ENCODE results near the gene UBE2Q2.

Gene UBE2Q2

DNA sequence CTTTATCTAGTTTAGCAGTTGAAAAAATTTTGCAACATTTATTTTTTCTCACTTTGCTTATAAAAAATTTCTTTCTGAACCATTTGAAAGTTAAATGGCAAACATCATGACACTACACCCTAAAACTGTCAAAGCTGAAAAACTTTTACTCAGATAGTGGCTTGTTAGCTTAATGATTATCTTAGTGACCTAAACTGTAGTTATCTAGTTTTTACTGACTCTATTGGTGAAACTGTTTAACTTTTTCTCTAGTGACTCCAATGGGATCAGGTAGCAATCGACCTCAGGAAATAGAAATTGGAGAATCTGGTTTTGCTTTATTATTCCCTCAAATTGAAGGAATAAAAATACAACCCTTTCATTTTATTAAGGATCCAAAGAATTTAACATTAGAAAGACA, 73.7 kb downstream of the UBE2Q2 start:
- no peak overlapping the region for H3K4me3 ChIP-seq (ENCODE audit: low read depth, low read length)
- no peak for DNase-seq (ENCODE audit: low read depth, low spot score)
- TF ChIP-seq, protein P1, sequence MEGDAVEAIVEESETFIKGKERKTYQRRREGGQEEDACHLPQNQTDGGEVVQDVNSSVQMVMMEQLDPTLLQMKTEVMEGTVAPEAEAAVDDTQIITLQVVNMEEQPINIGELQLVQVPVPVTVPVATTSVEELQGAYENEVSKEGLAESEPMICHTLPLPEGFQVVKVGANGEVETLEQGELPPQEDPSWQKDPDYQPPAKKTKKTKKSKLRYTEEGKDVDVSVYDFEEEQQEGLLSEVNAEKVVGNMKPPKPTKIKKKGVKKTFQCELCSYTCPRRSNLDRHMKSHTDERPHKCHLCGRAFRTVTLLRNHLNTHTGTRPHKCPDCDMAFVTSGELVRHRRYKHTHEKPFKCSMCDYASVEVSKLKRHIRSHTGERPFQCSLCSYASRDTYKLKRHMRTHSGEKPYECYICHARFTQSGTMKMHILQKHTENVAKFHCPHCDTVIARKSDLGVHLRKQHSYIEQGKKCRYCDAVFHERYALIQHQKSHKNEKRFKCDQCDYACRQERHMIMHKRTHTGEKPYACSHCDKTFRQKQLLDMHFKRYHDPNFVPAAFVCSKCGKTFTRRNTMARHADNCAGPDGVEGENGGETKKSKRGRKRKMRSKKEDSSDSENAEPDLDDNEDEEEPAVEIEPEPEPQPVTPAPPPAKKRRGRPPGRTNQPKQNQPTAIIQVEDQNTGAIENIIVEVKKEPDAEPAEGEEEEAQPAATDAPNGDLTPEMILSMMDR (IDR thresholded peaks at IDR 0.05; ENCODE audit: insufficient read depth, low read length, missing control alignments) = no peak
- POLR2A ChIA-PET = no interaction called here
- CTCF ChIA-PET = no interaction called here

GRCh38 chr15:75918135-75918534, 74.9 kb downstream of the UBE2Q2 start:
- DNase-seq (ENCODE audit: low read depth, low spot score) = no peak
- CTCF ChIA-PET = no interaction called here
- POLR2A ChIA-PET = no interaction called here
- H3K4me3 ChIP-seq (ENCODE audit: low read depth, low read length) = no peak overlapping the region
- TF ChIP-seq, protein P1 (IDR thresholded peaks at IDR 0.05; ENCODE audit: insufficient read depth, low read length, missing control alignments) = no peak

- TF ChIP-seq, protein P1 (IDR thresholded peaks at IDR 0.05; ENCODE audit: insufficient read depth, low read length, missing control alignments) = no peak
- H3K4me3 ChIP-seq (ENCODE audit: low read depth, low read length) = no peak overlapping the region
- ChIA-PET CTCF (interaction anchor here (0.9 to 3.4 kb wide), 5 partner anchors 8 to 317 kb away, joined by 3 to 23 read pairs (median 4); no protein-coding TSS in a partner anchor), POLR2A (no interaction called here)
- DNase-seq (ENCODE audit: low read depth, low spot score) = no peak
Observed at GRCh38 chr15:75920079-75920478, 76.8 kb downstream of the UBE2Q2 start.

- CTCF ChIA-PET = interaction anchor here (0.6 to 3.4 kb wide), 21 partner anchors 7 to 554 kb away, joined by 3 to 23 read pairs (median 3); partner anchors contain the start of gene FBXO22
- POLR2A ChIA-PET = no interaction called here
- DNase-seq (ENCODE audit: low read depth, low spot score) = peak; percentile 37
- TF ChIP-seq, protein P1 (IDR thresholded peaks at IDR 0.05; ENCODE audit: insufficient read depth, low read length, missing control alignments) = peak; percentile 35
- no peak overlapping the region for H3K4me3 ChIP-seq (ENCODE audit: low read depth, low read length)
Observed at GRCh38 chr15:75921732-75922703, 78.8 kb downstream of the UBE2Q2 start.

DNA sequence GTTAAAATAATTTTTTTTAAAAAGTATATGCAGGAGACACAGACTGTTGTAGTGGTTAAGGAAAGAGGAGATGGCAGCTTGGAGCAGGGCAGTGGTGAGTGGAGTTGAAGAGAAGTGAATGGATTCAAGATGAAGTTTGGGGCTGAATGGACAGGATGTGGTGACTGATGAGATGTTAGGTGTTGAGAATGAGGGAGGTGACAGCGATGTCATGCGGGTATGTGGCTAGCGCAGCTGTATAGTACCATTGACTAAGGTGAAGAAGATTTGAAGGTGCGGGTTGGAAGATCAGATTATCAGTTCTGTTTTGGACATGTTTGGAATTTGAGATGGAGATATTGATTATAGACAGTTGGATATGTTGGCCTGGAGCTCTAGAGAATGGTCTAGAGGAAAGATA, 80.5 kb downstream of the UBE2Q2 start:
- no peak overlapping the region for H3K4me3 ChIP-seq (ENCODE audit: low read depth, low read length)
- ChIA-PET POLR2A (no interaction called here), CTCF (interaction anchor here (1.4 to 4.1 kb wide), 2 partner anchors 9 to 113 kb away, joined by 3 to 18 read pairs; no protein-coding TSS in a partner anchor)
- DNase-seq (ENCODE audit: low read depth, low spot score) = no peak
- TF ChIP-seq, protein P1 (IDR thresholded peaks at IDR 0.05; ENCODE audit: insufficient read depth, low read length, missing control alignments) = no peak

DNA sequence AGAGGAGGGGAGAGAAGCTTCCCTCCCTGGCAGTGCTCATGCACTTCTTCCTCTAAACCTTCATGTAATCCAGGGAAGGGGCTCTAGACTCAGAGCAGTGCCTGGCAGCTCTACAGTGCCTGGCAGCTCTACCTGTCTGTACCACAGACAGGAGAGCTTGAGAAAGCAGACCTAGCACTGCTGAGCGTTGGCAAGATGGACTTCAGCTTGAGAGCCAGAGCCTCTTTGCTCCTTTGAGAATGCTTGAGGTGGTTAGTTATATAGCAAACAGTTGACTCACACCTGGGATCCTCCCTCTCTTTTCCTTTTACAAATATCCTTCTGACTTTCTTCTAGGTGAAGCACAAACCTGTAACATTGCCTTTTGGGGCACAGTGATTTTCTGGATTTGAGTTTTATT, 81.3 kb downstream of the UBE2Q2 start:
- ChIA-PET CTCF (interaction anchor here (1.2 to 4.1 kb wide), 3 partner anchors 8 to 114 kb away, joined by 3 to 18 read pairs (median 4); no protein-coding TSS in a partner anchor), POLR2A (interaction anchor here (0.7 kb wide), 1 partner anchor 995 kb away, joined by 3 read pairs; no protein-coding TSS in a partner anchor)
- DNase-seq (ENCODE audit: low read depth, low spot score) = no peak
- H3K4me3 ChIP-seq (ENCODE audit: low read depth, low read length) = no peak overlapping the region
- TF ChIP-seq, protein P1 (IDR thresholded peaks at IDR 0.05; ENCODE audit: insufficient read depth, low read length, missing control alignments) = no peak

Measured in AG04449 (cell line).